Rectal smooth muscle tissue (tissue), 1 donor: Measurements from ENCODE around the gene PYROXD2.

Experiments used
- H3K27ac ChIP-seq: one replicate; pipeline ENCODE4 v1.7.0; 2013; ENCODE audit warnings: low read depth, low read length, inconsistent platforms
- H3K27me3 ChIP-seq: one replicate; pipeline ENCODE4 v1.7.0; 2013; ENCODE audit warnings: low read length; ENCODE audit not compliant: control insufficient read depth, insufficient read depth
- H3K36me3 ChIP-seq: one replicate; pipeline ENCODE4 v1.7.0; 2013; ENCODE audit warnings: low read length; ENCODE audit not compliant: control insufficient read depth, insufficient read depth
- H3K4me1 ChIP-seq: one replicate; pipeline ENCODE4 v1.7.0; 2013; ENCODE audit warnings: low read length; ENCODE audit not compliant: control insufficient read depth, insufficient read depth
- H3K4me3 ChIP-seq: one replicate; pipeline ENCODE4 v1.7.0; 2013; ENCODE audit warnings: low read length
- H3K9ac ChIP-seq: one replicate; pipeline ENCODE4 v1.7.0; 2013; ENCODE audit warnings: low read length

The PYROXD2 gene

DNA sequence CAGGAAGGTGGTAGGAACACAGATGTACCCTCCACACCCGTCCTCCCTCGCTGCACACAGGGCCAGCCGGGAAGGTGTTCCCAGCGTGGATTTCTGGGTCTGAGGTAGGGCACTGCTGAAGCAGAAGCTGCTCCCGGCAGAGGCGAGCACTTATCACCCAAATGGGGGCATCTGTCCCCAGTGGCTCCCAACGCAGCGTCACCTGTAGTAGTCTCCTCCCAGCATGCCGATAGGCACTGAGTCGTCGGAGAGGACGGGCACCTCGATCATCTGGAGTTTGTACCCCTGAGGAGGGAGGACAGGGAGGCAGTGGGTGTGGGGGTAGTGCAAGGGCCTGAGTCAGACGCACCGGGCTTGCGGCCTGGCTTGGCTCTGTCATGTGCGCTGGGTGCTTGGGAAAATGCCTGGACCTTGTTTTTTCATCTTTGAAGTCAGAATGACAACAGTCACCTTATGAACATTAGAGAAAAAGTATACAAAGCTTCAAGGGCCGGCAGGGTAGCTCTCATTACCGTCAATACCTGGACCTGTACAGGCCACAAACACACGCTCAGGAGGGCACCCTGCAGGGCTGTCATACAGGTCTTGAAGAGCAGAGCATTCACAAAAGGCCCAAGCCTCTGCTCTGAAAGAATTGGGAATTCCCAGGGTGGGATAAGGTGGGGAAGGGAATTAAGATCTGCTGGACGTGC, 3.1 kb upstream of the PYROXD2 start:
- Histone ChIP-seq H3K27ac (no peak overlapping the region), H3K27me3 (no peaks in the 10 kb centered on the region), H3K9ac (no peak overlapping the region), H3K36me3 (peaks cover 25% of the 10 kb centered on the region), H3K4me1 (peaks cover 7% of the 10 kb centered on the region), H3K4me3 (no peak overlapping the region)

DNA sequence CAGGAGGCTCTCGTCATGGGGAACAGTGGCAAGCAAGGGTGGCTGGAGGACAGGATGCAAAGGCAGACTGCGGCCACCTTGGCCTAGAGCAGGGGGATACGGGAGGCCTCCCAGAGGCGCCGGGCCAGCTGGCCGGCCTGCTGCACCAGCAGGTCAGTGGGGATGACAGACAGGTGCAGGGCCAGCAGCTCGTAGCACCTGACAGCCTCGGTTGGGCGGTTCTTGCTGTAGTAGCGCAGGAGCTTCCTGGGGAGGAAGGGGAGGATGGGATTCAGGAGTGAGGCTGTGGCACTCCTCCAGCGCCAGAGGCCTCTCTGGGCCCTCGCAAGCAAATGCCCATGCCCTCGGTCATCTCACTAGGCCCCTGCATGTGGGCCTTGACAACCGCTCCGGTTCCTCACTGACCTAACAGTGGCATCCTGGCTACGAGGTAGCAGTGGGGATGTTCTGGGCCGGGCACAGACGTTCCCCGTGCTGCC, 2.5 kb upstream of the PYROXD2 start:
- Histone ChIP-seq H3K27me3 (no peaks in the 10 kb centered on the region), H3K4me1 (peaks cover 7% of the 10 kb centered on the region), H3K36me3 (peaks cover 25% of the 10 kb centered on the region), H3K9ac (no peak overlapping the region), H3K4me3 (no peak overlapping the region), H3K27ac (no peak overlapping the region)

DNA sequence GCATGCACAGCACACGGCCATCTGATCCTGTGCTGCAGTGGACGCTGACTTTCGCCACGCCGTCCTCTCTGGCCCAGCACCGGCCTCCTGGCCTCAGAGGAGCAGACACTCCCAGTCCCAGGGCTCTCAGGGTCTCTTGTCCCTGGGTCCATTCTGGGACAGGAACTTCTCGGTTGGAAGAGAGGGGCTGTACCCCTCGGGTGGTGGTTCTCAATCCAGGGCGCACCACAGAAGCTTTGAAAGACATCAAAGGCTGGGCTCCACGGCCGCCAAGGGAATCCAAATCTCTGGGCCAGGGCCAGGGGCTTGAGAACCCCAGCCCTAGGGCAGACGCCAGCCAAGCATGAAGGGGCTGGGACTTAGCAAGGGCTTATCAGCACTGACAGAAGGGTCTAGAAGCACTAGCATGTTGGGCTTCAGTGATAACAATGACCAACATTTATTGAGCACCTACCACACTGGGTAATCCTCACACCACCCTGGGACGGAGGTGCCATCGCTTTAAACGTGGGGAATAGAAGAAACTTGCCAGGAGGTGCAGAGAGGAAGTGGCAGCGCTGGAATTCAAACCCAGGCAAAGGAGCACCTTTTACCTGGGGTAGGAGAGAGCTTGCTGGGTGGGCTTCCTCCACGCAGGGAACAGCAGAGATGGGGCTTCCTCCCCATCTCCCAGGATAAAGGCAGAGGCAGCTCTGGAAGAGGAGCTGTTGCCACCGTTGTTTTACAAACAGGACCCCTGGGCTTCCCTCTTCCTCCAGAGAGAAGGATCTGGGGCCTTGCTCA, 1.8 kb upstream of the PYROXD2 start:
- Histone ChIP-seq H3K4me1 (peaks cover 7% of the 10 kb centered on the region), H3K9ac (no peak overlapping the region), H3K27ac (no peak overlapping the region), H3K27me3 (no peaks in the 10 kb centered on the region), H3K4me3 (no peak overlapping the region), H3K36me3 (peaks cover 25% of the 10 kb centered on the region)

DNA sequence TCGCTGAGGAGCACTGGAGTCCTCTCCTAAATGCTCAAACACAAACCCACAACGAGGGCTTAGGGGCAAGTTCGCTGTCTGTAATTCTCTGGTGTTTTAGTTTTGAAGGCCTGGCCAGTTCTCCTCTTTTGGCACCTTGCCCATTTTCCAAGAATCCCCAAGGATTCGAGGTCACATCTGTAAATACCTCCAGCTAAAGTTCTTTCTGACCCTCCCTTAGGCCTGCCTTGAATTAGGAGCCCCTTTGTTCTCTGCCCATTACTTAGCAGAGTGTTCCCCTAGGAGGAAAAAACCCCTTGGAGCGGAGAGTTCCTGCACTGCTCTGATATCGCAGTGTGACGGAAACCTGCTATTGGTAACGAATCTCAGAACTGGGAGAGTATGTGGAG, 743 bp upstream of the PYROXD2 start:
- peaks cover 7% of the 10 kb centered on the region for H3K4me1 ChIP-seq
- no peak overlapping the region for H3K4me3 ChIP-seq
- peak overlapping the region; percentile 76 for H3K27ac ChIP-seq
- H3K36me3 ChIP-seq: peaks cover 22% of the 10 kb centered on the region
- H3K9ac ChIP-seq: no peak overlapping the region
- no peaks in the 10 kb centered on the region for H3K27me3 ChIP-seq

DNA sequence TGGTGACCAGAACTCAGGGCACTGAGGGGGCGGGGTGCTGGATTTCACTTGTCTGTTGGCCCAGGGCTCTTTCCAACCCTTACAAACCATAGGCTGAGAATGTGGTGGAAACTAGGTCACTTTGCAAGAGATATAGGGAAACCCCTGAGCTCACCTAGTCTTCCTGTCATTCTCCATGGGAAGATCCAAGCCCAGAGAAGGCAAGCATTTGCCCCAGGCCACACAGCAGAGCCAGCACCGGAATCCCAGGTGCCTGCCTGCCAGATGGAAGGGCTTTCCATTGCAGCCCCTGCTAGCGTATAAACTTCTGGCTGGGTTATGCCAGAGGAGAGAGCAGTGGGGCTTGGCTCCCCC, 427 bp downstream of the PYROXD2 start:
- peak overlapping the region; percentile 76 for H3K27ac ChIP-seq

DNA sequence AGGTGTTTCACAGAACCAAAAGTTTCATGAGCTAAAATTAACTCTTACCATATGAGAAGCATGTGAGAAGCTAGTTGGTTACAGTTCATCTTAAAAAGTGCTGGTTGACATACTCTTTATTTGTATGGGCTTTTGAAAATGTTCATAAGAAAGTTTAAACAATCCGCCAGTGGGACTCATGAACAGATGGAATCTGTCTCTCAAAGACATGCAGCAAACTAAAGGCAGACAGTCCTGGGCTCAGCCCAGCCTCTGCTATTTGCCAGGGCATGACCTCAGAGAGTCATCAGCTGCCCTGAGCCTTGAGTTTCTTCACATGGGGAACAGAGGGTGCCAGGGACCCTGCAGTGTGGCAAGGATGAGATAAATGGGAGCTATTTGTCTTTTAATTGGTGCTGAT, 3.2 kb downstream of the PYROXD2 start:
- peaks cover 7% of the 10 kb centered on the region for H3K4me1 ChIP-seq
- H3K27ac ChIP-seq: no peak overlapping the region
- H3K36me3 ChIP-seq: peaks cover 2% of the 10 kb centered on the region
- no peaks in the 10 kb centered on the region for H3K27me3 ChIP-seq
- H3K4me3 ChIP-seq: no peak overlapping the region
- H3K9ac ChIP-seq: no peak overlapping the region

More for the DNA sequence above, 427 bp downstream of the PYROXD2 start:
- peaks cover 20% of the 10 kb centered on the region for H3K36me3 ChIP-seq
- peaks cover 7% of the 10 kb centered on the region for H3K4me1 ChIP-seq
- H3K27me3 ChIP-seq: no peaks in the 10 kb centered on the region
- peak overlapping the region; percentile 10 for H3K9ac ChIP-seq
- H3K4me3 ChIP-seq: peak overlapping the region; percentile 75

DNA sequence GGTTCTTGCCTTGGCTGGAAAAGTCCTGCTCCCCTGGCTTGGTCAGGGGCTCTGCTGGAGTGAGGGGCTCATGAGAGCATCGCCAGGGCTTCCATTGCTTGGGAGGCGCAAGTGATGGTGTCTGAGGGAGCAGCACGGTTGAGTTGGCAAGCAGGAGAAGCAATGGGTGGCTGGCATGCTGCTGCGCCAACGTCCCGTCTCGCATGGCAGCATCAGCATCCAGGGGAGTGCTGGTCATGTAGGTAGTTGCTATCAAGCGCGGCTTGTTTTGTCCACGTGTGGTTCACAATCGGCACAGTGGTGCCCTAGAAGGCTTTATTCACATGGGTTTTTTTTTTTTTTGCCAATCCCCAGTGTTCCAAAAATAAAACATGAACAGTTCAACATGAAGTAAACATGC, 3.8 kb downstream of the PYROXD2 start:
- Histone ChIP-seq H3K36me3 (no peaks in the 10 kb centered on the region), H3K4me3 (no peak overlapping the region), H3K4me1 (peaks cover 7% of the 10 kb centered on the region), H3K27ac (no peak overlapping the region), H3K9ac (no peak overlapping the region), H3K27me3 (no peaks in the 10 kb centered on the region)

DNA sequence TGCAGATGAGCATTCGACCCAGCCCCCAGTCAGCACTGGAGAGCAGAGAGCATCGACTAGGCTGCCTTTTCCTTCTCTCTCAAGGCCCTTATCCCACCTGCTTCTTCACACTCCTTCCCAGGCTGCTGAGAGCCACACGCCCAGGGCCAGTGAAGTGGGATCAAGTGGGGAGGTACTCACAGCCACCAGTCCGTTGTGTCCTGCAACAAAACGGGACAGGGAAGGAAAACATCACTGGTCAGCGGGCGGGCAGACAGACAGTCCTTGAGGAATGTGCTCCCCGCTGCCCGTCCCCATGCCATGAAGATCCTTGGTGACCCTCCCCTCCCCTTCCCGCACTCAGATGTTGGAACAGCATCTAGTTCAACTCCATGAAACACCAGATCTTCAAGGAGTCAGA, 4.2 kb downstream of the PYROXD2 start:
- Histone ChIP-seq H3K27ac (no peak overlapping the region), H3K27me3 (no peaks in the 10 kb centered on the region), H3K4me3 (no peak overlapping the region), H3K36me3 (no peaks in the 10 kb centered on the region), H3K4me1 (peaks cover 6% of the 10 kb centered on the region), H3K9ac (no peak overlapping the region)

DNA sequence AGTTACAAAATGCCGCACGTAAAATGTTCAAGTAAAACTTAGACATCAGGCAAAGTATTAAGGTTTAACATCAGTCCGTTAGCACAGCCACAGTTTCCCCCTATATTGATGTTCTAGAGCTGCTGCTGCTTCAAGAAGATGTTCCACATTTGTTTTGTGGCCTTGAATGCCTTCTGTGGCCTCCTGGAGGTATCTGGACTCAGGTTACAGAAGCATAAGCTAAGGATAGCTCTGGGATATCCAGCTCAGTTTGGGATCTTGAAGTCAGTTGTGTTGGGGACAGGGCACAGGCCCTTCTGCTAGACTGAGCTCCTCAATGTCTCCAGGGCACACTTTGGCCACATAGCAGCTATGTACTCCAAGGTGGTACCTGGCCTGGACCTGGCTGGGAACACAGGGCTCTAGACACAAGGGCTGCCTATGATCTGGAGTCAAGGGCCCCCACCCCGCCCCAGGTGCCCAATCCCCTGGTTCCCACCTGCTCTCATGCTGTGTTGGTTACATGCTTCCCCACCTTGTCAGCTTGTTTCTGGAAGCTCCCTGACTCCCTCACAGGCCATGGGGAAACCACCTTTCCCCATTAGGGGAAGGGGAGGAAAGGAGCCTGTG, 4.7 kb downstream of the PYROXD2 start:
- H3K27me3 ChIP-seq: no peaks in the 10 kb centered on the region
- no peak overlapping the region for H3K27ac ChIP-seq
- H3K9ac ChIP-seq: no peak overlapping the region
- H3K4me1 ChIP-seq: peaks cover 1% of the 10 kb centered on the region
- H3K4me3 ChIP-seq: no peak overlapping the region
- no peaks in the 10 kb centered on the region for H3K36me3 ChIP-seq

DNA sequence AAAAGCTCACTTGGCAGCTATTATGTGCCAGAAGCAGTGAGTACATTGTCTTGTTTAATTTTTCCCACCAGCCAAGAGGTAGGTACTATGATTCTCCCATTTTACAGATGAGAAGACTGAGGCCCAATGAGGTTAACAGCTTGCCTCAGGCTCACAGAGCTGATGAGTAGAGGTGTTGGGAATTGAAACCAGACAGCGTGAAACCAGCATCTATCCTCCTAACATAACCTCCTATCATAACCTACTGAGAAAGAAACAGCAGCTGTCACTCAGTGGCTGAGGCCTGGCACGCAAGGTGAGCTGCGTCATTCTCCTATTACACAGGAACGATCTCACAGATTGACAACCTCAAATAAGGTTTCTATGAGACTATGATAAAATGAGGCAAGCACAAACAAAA, 6.2 kb downstream of the PYROXD2 start:
- Histone ChIP-seq H3K4me1 (no peaks in the 10 kb centered on the region), H3K4me3 (no peak overlapping the region), H3K27ac (no peak overlapping the region), H3K36me3 (no peaks in the 10 kb centered on the region), H3K9ac (no peak overlapping the region), H3K27me3 (no peaks in the 10 kb centered on the region)

DNA sequence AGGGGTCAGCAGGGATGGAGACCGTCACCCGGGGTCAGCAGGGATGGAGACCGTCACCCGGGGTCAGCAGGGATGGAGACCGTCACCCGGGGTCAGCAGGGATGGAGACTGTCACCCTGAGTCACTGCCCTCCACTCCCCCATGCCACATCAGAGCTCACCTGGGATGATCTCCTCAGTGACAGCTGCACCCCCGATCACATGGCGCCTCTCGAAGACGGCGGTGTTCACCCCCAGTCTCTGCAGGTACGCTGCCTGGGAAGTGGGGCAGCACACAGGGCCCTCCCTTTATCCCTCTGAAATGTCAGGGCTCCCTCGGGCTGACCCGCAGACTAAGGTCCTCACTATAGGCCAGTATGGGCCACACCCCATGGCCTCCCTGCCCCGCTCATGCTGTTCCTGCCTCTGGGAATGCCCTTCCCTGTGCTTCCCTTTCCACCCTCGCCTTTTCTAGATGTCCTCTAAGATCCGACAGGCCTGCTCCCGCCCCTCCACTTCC, 7.2 kb downstream of the PYROXD2 start:
- peaks cover 3% of the 10 kb centered on the region for H3K36me3 ChIP-seq
- H3K27ac ChIP-seq: no peak overlapping the region
- H3K27me3 ChIP-seq: no peaks in the 10 kb centered on the region
- H3K4me3 ChIP-seq: no peak overlapping the region
- no peak overlapping the region for H3K9ac ChIP-seq
- H3K4me1 ChIP-seq: no peaks in the 10 kb centered on the region

DNA sequence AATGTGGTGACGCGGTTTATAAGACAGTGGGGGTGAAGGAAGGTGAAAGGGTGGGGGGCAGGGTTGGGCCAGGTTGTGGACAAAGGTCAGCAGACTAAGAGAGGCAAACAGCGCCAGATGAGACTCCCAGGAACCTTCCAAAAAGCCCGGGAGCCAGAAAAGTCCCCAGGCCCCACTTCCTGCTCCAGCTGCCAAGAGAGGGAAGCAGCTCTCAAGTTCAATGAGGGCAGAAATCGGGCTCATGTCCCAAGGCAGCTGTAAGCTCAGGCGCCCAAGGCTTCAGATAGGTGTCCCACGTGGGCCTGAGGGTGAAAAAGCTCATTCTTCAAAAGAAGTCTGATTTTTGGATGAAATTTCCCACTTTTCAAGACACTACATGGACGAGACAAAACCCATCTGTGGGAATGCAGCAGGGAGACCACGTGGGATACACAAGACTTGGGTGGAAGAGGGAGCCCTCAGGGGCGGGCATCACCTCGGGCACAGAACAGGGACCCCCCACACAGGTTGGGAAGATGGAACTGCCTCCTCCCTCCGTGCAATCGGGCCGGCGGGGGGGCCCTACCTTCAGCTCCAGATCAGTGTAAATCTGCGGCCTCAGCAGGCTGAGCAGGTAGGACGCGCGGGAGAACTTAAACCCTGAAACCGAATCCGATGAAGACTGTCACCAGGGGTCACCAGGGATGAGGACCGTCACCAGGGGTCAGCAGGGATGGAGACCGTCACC, 7.8 kb downstream of the PYROXD2 start:
- H3K27ac ChIP-seq: no peak overlapping the region
- no peak overlapping the region for H3K9ac ChIP-seq
- H3K36me3 ChIP-seq: peaks cover 6% of the 10 kb centered on the region
- H3K27me3 ChIP-seq: no peaks in the 10 kb centered on the region
- H3K4me3 ChIP-seq: no peak overlapping the region
- no peaks in the 10 kb centered on the region for H3K4me1 ChIP-seq
